SU-DHL-6 (cell line): ENCODE measurements around the gene HOXA11.

ENCODE experiments used
- H2AFZ ChIP-seq: fragments of 200-600 bp; sonication (generic); 2 replicates; pipeline ENCODE4 v1.6.1; 2014; ENCODE audit warnings: low read depth, mild to moderate bottlenecking, moderate library complexity, mixed read lengths, antibody characterized with exemption, low read length; ENCODE audit not compliant: severe bottlenecking
- H3F3A ChIP-seq: fragments of 200-600 bp; shearing (Covaris generic); 2 replicates; pipeline ENCODE4 v1.6.0; 2016; ENCODE audit warnings: antibody characterized with exemption, mild to moderate bottlenecking; ENCODE audit not compliant: insufficient read depth
- H3K27ac ChIP-seq: fragments of 200-600 bp; sonication (generic); 2 replicates; pipeline ENCODE4 v1.5.1; 2016; ENCODE audit warnings: low read depth, mild to moderate bottlenecking, low read length, moderate library complexity, mixed read lengths
- H3K27me3 ChIP-seq: fragments of 200-600 bp; sonication (generic), shearing (Covaris generic); 2 replicates; pipeline ENCODE4 v1.6.0; 2014; ENCODE audit warnings: mild to moderate bottlenecking, low read length
- H3K36me3 ChIP-seq: fragments of 200-600 bp; sonication (generic); 2 replicates; pipeline ENCODE4 v1.6.1; 2014; ENCODE audit warnings: mild to moderate bottlenecking, low read length, mixed read lengths
- H3K4me2 ChIP-seq: fragments of 300-600, 200-600 bp; shearing (Covaris generic), sonication (generic); 2 replicates; pipeline ENCODE4 v1.6.0; 2014; ENCODE audit warnings: low read length, low read depth, mild to moderate bottlenecking; ENCODE audit not compliant: poor library complexity, severe bottlenecking
- H3K4me3 ChIP-seq: fragments of 200-600 bp; sonication (generic); 2 replicates; pipeline ENCODE4 v1.5.1; 2014; ENCODE audit warnings: antibody characterized with exemption, low read length, mild to moderate bottlenecking, mixed read lengths; ENCODE audit not compliant: insufficient read depth, poor library complexity, severe bottlenecking
- H3K79me2 ChIP-seq: fragments of 200-600 bp; sonication (generic); 2 replicates; pipeline ENCODE4 v1.6.1; 2014; ENCODE audit warnings: mild to moderate bottlenecking, low read length, moderate library complexity; ENCODE audit not compliant: insufficient read depth
- H3K9ac ChIP-seq: fragments of 200-600 bp; sonication (generic); 2 replicates; pipeline ENCODE4 v1.7.0; 2014; ENCODE audit warnings: mild to moderate bottlenecking, low read length
- H3K9me2 ChIP-seq: fragments of 200-600 bp; sonication (generic); replicated peaks from 2 replicates; pipeline ENCODE4 v1.6.1; 2014; ENCODE audit warnings: low read length; ENCODE audit not compliant: insufficient read depth
- H3K9me3 ChIP-seq: fragments of 200-600 bp; sonication (generic); 2 replicates; pipeline ENCODE4 v1.6.1; 2014; ENCODE audit warnings: low read length, mixed read lengths; ENCODE audit not compliant: insufficient read depth
- H4K20me1 ChIP-seq: fragments of 200-600 bp; sonication (generic); 2 replicates; pipeline ENCODE4 v1.6.1; 2014; ENCODE audit warnings: low read depth, mild to moderate bottlenecking, antibody characterized with exemption, low read length, moderate library complexity, mixed read lengths
- CTCF ChIP-seq: fragments of 200-600 bp; sonication (generic); IDR thresholded peaks from one replicate; pipeline ENCODE4 v1.5.1; 2017; ENCODE audit warnings: antibody characterized with exemption, mild to moderate bottlenecking, low read length, moderate library complexity; ENCODE audit not compliant: insufficient read depth, poor library complexity, severe bottlenecking
- EZH2phosphoT487 ChIP-seq: fragments of 200-600 bp; sonication (generic), shearing (Covaris generic); conservative IDR thresholded peaks from 2 replicates; pipeline ENCODE4 v1.6.1; 2018; ENCODE audit warnings: mild to moderate bottlenecking, antibody characterized with exemption, low read length, moderate library complexity, mixed read lengths

The HOXA11 gene

GRCh38 chr7:27156508-27156898, 28.5 kb downstream of the HOXA11 start, which contains the start of gene HOXA7:
Gene HOXA7 (minus strand): TSS chr7:27156675. CDS start chr7:27156545, 130 bp downstream.
- Histone ChIP-seq H3K9me2 (no peaks in the 10 kb centered on the region), H4K20me1 (no peaks in the 10 kb centered on the region), H2AFZ (peak within 1 kb of the TSS; percentile 77), H3K79me2 (0 out of 2 replicates have a peak, but pooled peaks cover 4% of the 10 kb centered on the region), H3K9ac (peak within 1 kb of the TSS; percentile 83), H3K27me3 (no peaks in the 10 kb centered on the region), H3K27ac (peak within 1 kb of the TSS; percentile 85), H3F3A (peaks cover 17% of the 10 kb centered on the region), H3K4me2 (peak within 1 kb of the TSS; percentile 83), H3K9me3 (no peaks in the 10 kb centered on the region), H3K36me3 (0 out of 2 replicates have a peak, but pooled peaks cover 4% of the 10 kb centered on the region), H3K4me3 (peak within 1 kb of the TSS; percentile 69)
- TF ChIP-seq CTCF = no peak
- no peak for TF ChIP-seq EZH2phosphoT487

- Histone ChIP-seq H3K27me3 (no peaks in the 10 kb centered on the region), H4K20me1 (no peaks in the 10 kb centered on the region), H3K4me3 (peak overlapping the region; percentile 69), H3K36me3 (0 out of 2 replicates have a peak, but pooled peaks cover 4% of the 10 kb centered on the region), H3F3A (peaks cover 17% of the 10 kb centered on the region), H3K9ac (peak overlapping the region; percentile 83), H3K4me2 (peak overlapping the region; percentile 83), H3K9me3 (no peaks in the 10 kb centered on the region), H3K9me2 (no peaks in the 10 kb centered on the region), H3K27ac (peak overlapping the region; percentile 85), H2AFZ (peak overlapping the region; percentile 77), H3K79me2 (0 out of 2 replicates have a peak, but pooled peaks cover 4% of the 10 kb centered on the region)
- no peak for TF ChIP-seq EZH2phosphoT487
- TF ChIP-seq CTCF = no peak
Measured at GRCh38 chr7:27155816-27156507, 29.1 kb downstream of the HOXA11 start.

- H4K20me1 ChIP-seq = no peaks in the 10 kb centered on the region
- peak overlapping the region; percentile 77 for H2AFZ ChIP-seq
- H3K9me2 ChIP-seq = no peaks in the 10 kb centered on the region
- H3K4me3 ChIP-seq = peak overlapping the region; percentile 69
- 0 out of 2 replicates have a peak, but pooled peaks cover 4% of the 10 kb centered on the region for H3K36me3 ChIP-seq
- H3K4me2 ChIP-seq = peak overlapping the region; percentile 83
- TF ChIP-seq CTCF = no peak
- TF ChIP-seq EZH2phosphoT487 = no peak
- H3K9ac ChIP-seq = peak overlapping the region; percentile 83
- peaks cover 8% of the 10 kb centered on the region; the same call in 1 of the 2 replicates for H3K79me2 ChIP-seq
- peaks cover 17% of the 10 kb centered on the region for H3F3A ChIP-seq
- no peaks in the 10 kb centered on the region for H3K27me3 ChIP-seq
- peak overlapping the region; percentile 85 for H3K27ac ChIP-seq
- no peaks in the 10 kb centered on the region for H3K9me3 ChIP-seq
Measured at GRCh38 chr7:27154901-27155815, 29.9 kb downstream of the HOXA11 start.
